K562 (cell line): ENCODE data around the gene SH3TC2.

Experiments used
- BRCA1 ChIP-seq, 2 experiments: fragments of 450-650 bp in 1 of 2; sonication (generic) in 1 of 2; formaldehyde crosslinking in 1 of 2; IDR thresholded peaks; 2 replicates each; pipeline versions ENCODE4 v1.5.0 to v1.6.1; 2017 to 2020; ENCODE audit warnings: mild to moderate bottlenecking in 1 of 2, missing genetic modification reagents in 1 of 2
- JUND ChIP-seq, 2 experiments: IDR thresholded peaks; 2 replicates in 1 of 2; 3 replicates in 1 of 2; pipeline ENCODE4 v1.6.1; 2011; ENCODE audit warnings: borderline replicate concordance in 2 of 2, low read depth in 2 of 2, low read length in 2 of 2, improper control_type of control experiment in 1 of 2, missing biosample characterization in 1 of 2, missing genetic modification characterization in 1 of 2, missing genetic modification reagents in 1 of 2
- NCOA4 ChIP-seq: fragments of 450-650 bp; IDR thresholded peaks from 2 replicates; pipeline ENCODE4 v1.6.1; 2018; ENCODE audit warnings: mild to moderate bottlenecking; ENCODE audit not compliant: partially characterized antibody
- NR1H2 ChIP-seq: sonication (generic); formaldehyde crosslinking; IDR thresholded peaks from 2 replicates; pipeline ENCODE4 v1.4.0; 2020; ENCODE audit warnings: mild to moderate bottlenecking, missing genetic modification reagents
- POLR2A ChIP-seq: fragments of 450-650 bp; conservative IDR thresholded peaks from 2 replicates; pipeline ENCODE4 v1.6.1; 2016
- POLR2AphosphoS5 ChIP-seq: IDR thresholded peaks from 2 replicates; pipeline ENCODE4 v1.6.1; 2011; ENCODE audit warnings: mild to moderate bottlenecking, low read depth, low read length, moderate library complexity; ENCODE audit not compliant: control insufficient read depth, insufficient read depth
- RERE ChIP-seq: sonication (generic); formaldehyde crosslinking; IDR thresholded peaks from 2 replicates; pipeline ENCODE4 v1.8.0; 2023; ENCODE audit warnings: missing genetic modification reagents, mild to moderate bottlenecking, borderline replicate concordance
- ZFX ChIP-seq: sonication (generic); formaldehyde crosslinking; IDR thresholded peaks from 2 replicates; pipeline ENCODE4 v1.8.0; 2022; ENCODE audit warnings: mild to moderate bottlenecking, missing genetic modification reagents, moderate library complexity
- TF ChIP-seq, protein P1 (sequence below): sonication (generic); formaldehyde crosslinking; IDR thresholded peaks from 2 replicates; pipeline ENCODE4 v1.8.1; 2022; ENCODE audit warnings: missing genetic modification reagents
- TF ChIP-seq, protein P2 (sequence below), 2 experiments: fragments of 450-650 bp; formaldehyde crosslinking in 1 of 2; IDR thresholded peaks; 2 replicates each; pipeline versions ENCODE4 v1.4.0 to v1.6.1; 2014 to 2020; ENCODE audit warnings: mild to moderate bottlenecking in 2 of 2, borderline replicate concordance in 1 of 2, low read depth in 1 of 2

GRCh38 chr5:149039506-149039905 lies 23.4 kb downstream of the SH3TC2 start:
- TF ChIP-seq ZFX (CRISPR knock-in tag) = no peak
- no peak for TF ChIP-seq NCOA4
- TF ChIP-seq JUND (IDR thresholded peaks at IDR 0.05; ENCODE audit: borderline replicate concordance, low read depth, low read length) = no peak
- no peak for TF ChIP-seq JUND (tag; IDR thresholded peaks at IDR 0.05; ENCODE audit: borderline replicate concordance, low read depth, low read length)
- TF ChIP-seq, protein P1, sequence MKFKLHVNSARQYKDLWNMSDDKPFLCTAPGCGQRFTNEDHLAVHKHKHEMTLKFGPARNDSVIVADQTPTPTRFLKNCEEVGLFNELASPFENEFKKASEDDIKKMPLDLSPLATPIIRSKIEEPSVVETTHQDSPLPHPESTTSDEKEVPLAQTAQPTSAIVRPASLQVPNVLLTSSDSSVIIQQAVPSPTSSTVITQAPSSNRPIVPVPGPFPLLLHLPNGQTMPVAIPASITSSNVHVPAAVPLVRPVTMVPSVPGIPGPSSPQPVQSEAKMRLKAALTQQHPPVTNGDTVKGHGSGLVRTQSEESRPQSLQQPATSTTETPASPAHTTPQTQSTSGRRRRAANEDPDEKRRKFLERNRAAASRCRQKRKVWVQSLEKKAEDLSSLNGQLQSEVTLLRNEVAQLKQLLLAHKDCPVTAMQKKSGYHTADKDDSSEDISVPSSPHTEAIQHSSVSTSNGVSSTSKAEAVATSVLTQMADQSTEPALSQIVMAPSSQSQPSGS (CRISPR knock-in tag) = no peak
- TF ChIP-seq POLR2AphosphoS5 = no peak
- TF ChIP-seq NR1H2 (CRISPR knock-in tag) = no peak
- no peak for TF ChIP-seq BRCA1 (IDR thresholded peaks at IDR 0.05)
- no peak for TF ChIP-seq BRCA1 (CRISPR knock-in tag; IDR thresholded peaks at IDR 0.05)
- no peak for TF ChIP-seq POLR2A
- TF ChIP-seq, protein P2, sequence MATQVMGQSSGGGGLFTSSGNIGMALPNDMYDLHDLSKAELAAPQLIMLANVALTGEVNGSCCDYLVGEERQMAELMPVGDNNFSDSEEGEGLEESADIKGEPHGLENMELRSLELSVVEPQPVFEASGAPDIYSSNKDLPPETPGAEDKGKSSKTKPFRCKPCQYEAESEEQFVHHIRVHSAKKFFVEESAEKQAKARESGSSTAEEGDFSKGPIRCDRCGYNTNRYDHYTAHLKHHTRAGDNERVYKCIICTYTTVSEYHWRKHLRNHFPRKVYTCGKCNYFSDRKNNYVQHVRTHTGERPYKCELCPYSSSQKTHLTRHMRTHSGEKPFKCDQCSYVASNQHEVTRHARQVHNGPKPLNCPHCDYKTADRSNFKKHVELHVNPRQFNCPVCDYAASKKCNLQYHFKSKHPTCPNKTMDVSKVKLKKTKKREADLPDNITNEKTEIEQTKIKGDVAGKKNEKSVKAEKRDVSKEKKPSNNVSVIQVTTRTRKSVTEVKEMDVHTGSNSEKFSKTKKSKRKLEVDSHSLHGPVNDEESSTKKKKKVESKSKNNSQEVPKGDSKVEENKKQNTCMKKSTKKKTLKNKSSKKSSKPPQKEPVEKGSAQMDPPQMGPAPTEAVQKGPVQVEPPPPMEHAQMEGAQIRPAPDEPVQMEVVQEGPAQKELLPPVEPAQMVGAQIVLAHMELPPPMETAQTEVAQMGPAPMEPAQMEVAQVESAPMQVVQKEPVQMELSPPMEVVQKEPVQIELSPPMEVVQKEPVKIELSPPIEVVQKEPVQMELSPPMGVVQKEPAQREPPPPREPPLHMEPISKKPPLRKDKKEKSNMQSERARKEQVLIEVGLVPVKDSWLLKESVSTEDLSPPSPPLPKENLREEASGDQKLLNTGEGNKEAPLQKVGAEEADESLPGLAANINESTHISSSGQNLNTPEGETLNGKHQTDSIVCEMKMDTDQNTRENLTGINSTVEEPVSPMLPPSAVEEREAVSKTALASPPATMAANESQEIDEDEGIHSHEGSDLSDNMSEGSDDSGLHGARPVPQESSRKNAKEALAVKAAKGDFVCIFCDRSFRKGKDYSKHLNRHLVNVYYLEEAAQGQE (IDR thresholded peaks at IDR 0.05; ENCODE audit: borderline replicate concordance) = no peak
- TF ChIP-seq, protein P2 (CRISPR knock-in tag; IDR thresholded peaks at IDR 0.05; ENCODE audit: low read depth) = no peak
- TF ChIP-seq RERE = no peak
